ENCODE measurements around the gene MUC2.

DNA sequence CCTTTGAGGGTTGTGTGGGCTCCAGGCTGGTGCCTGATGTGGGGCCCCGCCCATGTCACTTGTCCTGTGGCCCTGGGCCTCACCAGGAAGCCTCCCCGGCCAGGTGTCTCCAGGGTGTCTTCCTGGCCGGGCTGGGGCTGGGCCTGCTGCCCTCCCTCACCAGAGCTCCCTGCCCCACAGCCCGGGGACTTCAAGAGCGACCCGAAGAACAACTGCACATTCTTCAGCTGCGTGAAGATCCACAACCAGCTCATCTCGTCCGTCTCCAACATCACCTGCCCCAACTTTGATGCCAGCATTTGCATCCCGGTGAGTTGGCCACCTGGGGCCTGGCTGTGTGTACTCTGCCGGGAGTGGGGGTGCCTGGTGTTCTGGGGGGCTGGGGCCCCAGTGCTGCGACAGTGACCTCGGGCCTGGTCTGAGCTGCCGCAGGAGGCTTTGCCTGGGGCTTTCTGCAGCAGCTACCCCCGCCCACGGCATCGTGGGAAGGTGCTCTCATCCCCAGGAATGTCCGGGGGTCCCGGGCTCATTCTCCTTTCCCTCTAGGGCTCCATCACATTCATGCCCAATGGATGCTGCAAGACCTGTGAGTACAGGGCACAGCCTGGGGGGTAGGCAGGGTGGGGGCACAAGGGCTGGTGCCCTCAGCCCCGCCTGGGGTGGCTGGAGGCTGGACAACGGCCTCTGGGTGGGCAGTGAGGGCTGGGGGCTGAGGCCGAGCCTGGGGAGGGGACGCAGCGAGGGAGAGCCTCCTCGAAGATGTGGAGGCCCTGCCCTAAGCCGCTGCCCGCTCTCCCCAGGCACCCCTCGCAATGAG lies 34.6 kb downstream of the MUC2 start:
- TF ChIP-seq POLR2AphosphoS5 (IDR thresholded peaks at IDR 0.05) = no peak
- TF ChIP-seq, protein P1, sequence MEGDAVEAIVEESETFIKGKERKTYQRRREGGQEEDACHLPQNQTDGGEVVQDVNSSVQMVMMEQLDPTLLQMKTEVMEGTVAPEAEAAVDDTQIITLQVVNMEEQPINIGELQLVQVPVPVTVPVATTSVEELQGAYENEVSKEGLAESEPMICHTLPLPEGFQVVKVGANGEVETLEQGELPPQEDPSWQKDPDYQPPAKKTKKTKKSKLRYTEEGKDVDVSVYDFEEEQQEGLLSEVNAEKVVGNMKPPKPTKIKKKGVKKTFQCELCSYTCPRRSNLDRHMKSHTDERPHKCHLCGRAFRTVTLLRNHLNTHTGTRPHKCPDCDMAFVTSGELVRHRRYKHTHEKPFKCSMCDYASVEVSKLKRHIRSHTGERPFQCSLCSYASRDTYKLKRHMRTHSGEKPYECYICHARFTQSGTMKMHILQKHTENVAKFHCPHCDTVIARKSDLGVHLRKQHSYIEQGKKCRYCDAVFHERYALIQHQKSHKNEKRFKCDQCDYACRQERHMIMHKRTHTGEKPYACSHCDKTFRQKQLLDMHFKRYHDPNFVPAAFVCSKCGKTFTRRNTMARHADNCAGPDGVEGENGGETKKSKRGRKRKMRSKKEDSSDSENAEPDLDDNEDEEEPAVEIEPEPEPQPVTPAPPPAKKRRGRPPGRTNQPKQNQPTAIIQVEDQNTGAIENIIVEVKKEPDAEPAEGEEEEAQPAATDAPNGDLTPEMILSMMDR (IDR thresholded peaks at IDR 0.05) = no peak
- TF ChIP-seq POLR2A (IDR thresholded peaks at IDR 0.05) = no peak
- no peak for TF ChIP-seq EP300 (IDR thresholded peaks at IDR 0.05)

Measured in sigmoid colon (tissue), 4 donors.